H9 (cell line): ENCODE results near the gene TTLL9. TPM values are rescaled to one million over a fixed set of nuclear protein-coding genes. Genes with fewer than 3 reads are reported as not detected.

Experiments used
- DNase-seq: peaks from one replicate; pipeline ENCODE4 v3.0.0-alpha.2; 2017
- H2AFZ ChIP-seq: one replicate; pipeline ENCODE4 v1.6.1; 2013; ENCODE audit warnings: mild to moderate bottlenecking, low read length, control low read depth, moderate library complexity
- H2AK5ac ChIP-seq: 2 replicates; pipeline ENCODE4 v1.6.1; 2013; ENCODE audit warnings: low read length, control low read depth, mixed read lengths; ENCODE audit not compliant: insufficient read length
- H2BK120ac ChIP-seq: one replicate; pipeline ENCODE4 v1.6.1; 2013; ENCODE audit warnings: low read depth, mild to moderate bottlenecking, low read length, control low read depth, inconsistent platforms; ENCODE audit not compliant: poor library complexity, severe bottlenecking
- H2BK12ac ChIP-seq: 2 replicates; pipeline ENCODE4 v1.6.1; 2013; ENCODE audit warnings: low read length, control low read depth, mixed read lengths, low read depth; ENCODE audit not compliant: insufficient read length
- H2BK15ac ChIP-seq: 2 replicates; pipeline ENCODE4 v1.6.1; 2013; ENCODE audit warnings: low read depth, low read length, control low read depth
- H2BK20ac ChIP-seq: one replicate; pipeline ENCODE4 v1.6.1; 2013; ENCODE audit warnings: low read depth, mild to moderate bottlenecking, low read length, control low read depth, inconsistent platforms; ENCODE audit not compliant: poor library complexity, severe bottlenecking
- H2BK5ac ChIP-seq: 2 replicates; pipeline ENCODE4 v1.6.1; 2013; ENCODE audit warnings: low read length, control low read depth, mixed read lengths; ENCODE audit not compliant: insufficient read length
- H3K14ac ChIP-seq: 2 replicates; pipeline ENCODE4 v1.6.1; 2013; ENCODE audit warnings: low read length, control low read depth; ENCODE audit not compliant: insufficient read depth
- H3K18ac ChIP-seq: 2 replicates; pipeline ENCODE4 v1.6.1; 2013; ENCODE audit warnings: low read depth, mild to moderate bottlenecking, mixed read lengths, low read length, control low read depth; ENCODE audit not compliant: insufficient read length
- H3K23ac ChIP-seq: 2 replicates; pipeline ENCODE4 v1.6.1; 2013; ENCODE audit warnings: low read length, control low read depth, mixed read lengths, low read depth; ENCODE audit not compliant: insufficient read length
- H3K23me2 ChIP-seq: 2 replicates; pipeline ENCODE4 v1.6.1; 2013; ENCODE audit warnings: low read depth, mild to moderate bottlenecking, mixed read lengths, low read length, control low read depth; ENCODE audit not compliant: insufficient read length, poor library complexity, severe bottlenecking
- H3K27ac ChIP-seq: 2 replicates; pipeline ENCODE4 v1.5.1; 2013; ENCODE audit warnings: low read length, control low read depth, mixed read lengths, low read depth; ENCODE audit not compliant: insufficient read length
- H3K27me3 ChIP-seq: 2 replicates; pipeline ENCODE4 v1.6.1; 2013; ENCODE audit warnings: low read length, control low read depth, inconsistent platforms; ENCODE audit not compliant: insufficient read depth
- H3K4ac ChIP-seq: 2 replicates; pipeline ENCODE4 v1.6.1; 2013; ENCODE audit warnings: low read depth, mild to moderate bottlenecking, control low read depth, inconsistent platforms, low read length, moderate library complexity
- H3K4me1 ChIP-seq: 2 replicates; pipeline ENCODE4 v1.6.1; 2013; ENCODE audit warnings: low read length, control low read depth, inconsistent platforms; ENCODE audit not compliant: insufficient read depth
- H3K4me2 ChIP-seq: 2 replicates; pipeline ENCODE4 v1.6.1; 2013; ENCODE audit warnings: low read length, control low read depth, mixed read lengths; ENCODE audit not compliant: insufficient read length, insufficient read depth
- H3K56ac ChIP-seq: 2 replicates; pipeline ENCODE4 v1.6.1; 2013; ENCODE audit warnings: low read depth, mild to moderate bottlenecking, mixed read lengths, low read length, control low read depth; ENCODE audit not compliant: insufficient read length
- H3K79me1 ChIP-seq: 2 replicates; pipeline ENCODE4 v1.6.1; 2013; ENCODE audit warnings: low read depth, mild to moderate bottlenecking, moderate library complexity, low read length, control low read depth, inconsistent platforms; ENCODE audit not compliant: insufficient read depth, poor library complexity, severe bottlenecking
- H3K79me2 ChIP-seq: 2 replicates; pipeline ENCODE4 v1.6.1; 2013; ENCODE audit warnings: low read length, control low read depth, inconsistent platforms; ENCODE audit not compliant: insufficient read depth
- H3K9ac ChIP-seq: 2 replicates; pipeline ENCODE4 v1.6.1; 2013; ENCODE audit warnings: low read length, control low read depth, mixed read lengths; ENCODE audit not compliant: insufficient read length; ENCODE audit errors: extremely low read depth
- H3K9me3 ChIP-seq: one replicate; pipeline ENCODE4 v1.6.1; 2013; ENCODE audit warnings: low read depth, low read length, inconsistent platforms; ENCODE audit not compliant: control insufficient read depth
- H3T11ph ChIP-seq: one replicate; pipeline ENCODE4 v1.6.1; 2013; ENCODE audit warnings: mild to moderate bottlenecking, low read length, control low read depth, inconsistent platforms
- H4K20me1 ChIP-seq: one replicate; pipeline ENCODE4 v1.6.1; 2013; ENCODE audit not compliant: control insufficient read depth, insufficient read length, insufficient read depth
- H4K5ac ChIP-seq: 2 replicates; pipeline ENCODE4 v1.6.1; 2013; ENCODE audit warnings: low read depth, mild to moderate bottlenecking, mixed read lengths, low read length, control low read depth; ENCODE audit not compliant: insufficient read length
- H4K8ac ChIP-seq: replicated peaks from 2 replicates; pipeline ENCODE4 v1.6.1; 2013; ENCODE audit warnings: low read length, control low read depth, mixed read lengths, low read depth; ENCODE audit not compliant: insufficient read length
- H4K91ac ChIP-seq: 2 replicates; pipeline ENCODE4 v1.6.1; 2013; ENCODE audit warnings: low read depth, mild to moderate bottlenecking, moderate library complexity, mixed read lengths, low read length, control low read depth; ENCODE audit not compliant: insufficient read length
- H3K27ac Mint-ChIP-seq, 3 experiments: 2 replicates in 2 of 3; 3 replicates in 1 of 3; pipeline ENCODE4 v1.8.0; 2020 to 2021; ENCODE audit warnings: mixed read lengths in 3 of 3, mild to moderate bottlenecking in 1 of 3, moderate library complexity in 1 of 3
- H3K27me3 Mint-ChIP-seq: 2 replicates; pipeline ENCODE4 v1.8.0; 2021; ENCODE audit warnings: low read depth, mild to moderate bottlenecking, moderate library complexity, mixed read lengths
- H3K36me3 Mint-ChIP-seq, 3 experiments: 2 replicates in 2 of 3; 3 replicates in 1 of 3; pipeline ENCODE4 v1.8.0; 2020 to 2021; ENCODE audit warnings: low read depth in 3 of 3, mixed read lengths in 3 of 3; ENCODE audit not compliant: insufficient read depth in 1 of 3
- H3K4me1 Mint-ChIP-seq, 2 experiments: 2 replicates each; pipeline ENCODE4 v1.8.0; 2020; ENCODE audit warnings: mixed read lengths in 2 of 2
- H3K4me3 Mint-ChIP-seq, 2 experiments: 2 replicates in 1 of 2; 3 replicates in 1 of 2; pipeline ENCODE4 v1.8.0; 2020 to 2021; ENCODE audit warnings: mild to moderate bottlenecking in 2 of 2, mixed read lengths in 2 of 2, moderate library complexity in 1 of 2
- H3K9me3 Mint-ChIP-seq, 2 experiments: 2 replicates in 1 of 2; 3 replicates in 1 of 2; pipeline ENCODE4 v1.8.0; 2020; ENCODE audit warnings: mild to moderate bottlenecking in 2 of 2, mixed read lengths in 2 of 2, moderate library complexity in 1 of 2
- WGBS: extraction: QIAGEN DNeasy Blood & Tissue Kit; methylation state at CpG from one replicate; pipeline ENCODE4 v1.1.7; 2013; ENCODE audit warnings: missing lambda C conversion rate, low lambda C conversion rate, mixed read lengths; ENCODE audit not compliant: insufficient read length; ENCODE audit errors: extremely low coverage; 5-methylcytosine and 5-hydroxymethylcytosine counted together
- total RNA-seq: library from RNA; stranded (reverse); gene quantifications from 2 replicates; pipeline ENCODE4 v1.2.1, GENCODE V29; 2021
- TF ChIP-seq, protein P1 (sequence below): fragments of 200-600 bp; sonication (generic); conservative IDR thresholded peaks from 3 replicates; pipeline ENCODE4 v1.8.0; 2021; ENCODE audit warnings: antibody characterized with exemption, mild to moderate bottlenecking

Gene TTLL9
- total RNA-seq, 1 experiment from 2014 or later, result 0.20 TPM

DNA sequence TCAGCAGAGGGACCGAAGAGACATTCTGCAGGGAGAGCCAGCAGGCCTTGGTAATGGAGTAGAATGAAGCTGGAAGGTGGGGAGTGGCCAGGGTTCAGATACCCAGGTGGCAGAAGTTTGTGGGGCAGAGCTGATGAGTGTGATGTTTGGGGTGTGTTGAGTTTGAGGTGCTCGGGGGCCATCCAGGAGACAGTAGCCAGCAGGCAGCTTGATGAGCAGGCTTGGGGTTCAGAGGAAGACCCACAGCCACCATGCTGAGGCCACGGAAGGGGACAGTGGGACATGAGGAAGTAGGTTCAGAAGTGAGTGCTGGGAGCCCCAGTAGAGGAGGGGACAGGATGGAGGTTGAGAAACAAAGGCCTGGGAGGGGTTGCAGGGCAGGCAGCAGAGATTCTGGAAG lies 13.9 kb upstream of the TTLL9 start:
- Histone ChIP-seq H3K23ac (no peak overlapping the region), H4K20me1 (no peaks in the 10 kb centered on the region), H3K4me2 (no peak overlapping the region), H3K14ac (no peak overlapping the region), H2BK5ac (no peak overlapping the region), H3K79me1 (no peaks in the 10 kb centered on the region), H3K27ac (no peak overlapping the region), H3K9ac (no peak overlapping the region), H3K9me3 (no peaks in the 10 kb centered on the region), H2AFZ (no peak overlapping the region), H3K27me3 (no peaks in the 10 kb centered on the region), H3K4ac (no peak overlapping the region), H2BK20ac (no peak overlapping the region), H2BK12ac (no peak overlapping the region), H4K91ac (no peak overlapping the region), H3K23me2 (peaks cover 7% of the 10 kb centered on the region), H3K18ac (no peak overlapping the region), H2BK120ac (no peak overlapping the region), H3K4me1 (peaks cover 2% of the 10 kb centered on the region; the same call in 1 of the 2 replicates), H4K8ac (no peak overlapping the region), H3K56ac (no peak overlapping the region), H2AK5ac (no peak overlapping the region), H2BK15ac (no peak overlapping the region), H4K5ac (no peak overlapping the region), H3T11ph (no peak overlapping the region), H3K79me2 (no peaks in the 10 kb centered on the region)
- no peak overlapping the region for H3K4me3 Mint-ChIP-seq
- H3K36me3 Mint-ChIP-seq, result no peaks in the 10 kb centered on the region
- peaks cover 11% of the 10 kb centered on the region for H3K27me3 Mint-ChIP-seq
- H3K4me1 Mint-ChIP-seq, result peaks cover 11 to 12% of the 10 kb centered on the region in 2 experiments
- H3K9me3 Mint-ChIP-seq, result no peaks in the 10 kb centered on the region
- TF ChIP-seq, protein P1, sequence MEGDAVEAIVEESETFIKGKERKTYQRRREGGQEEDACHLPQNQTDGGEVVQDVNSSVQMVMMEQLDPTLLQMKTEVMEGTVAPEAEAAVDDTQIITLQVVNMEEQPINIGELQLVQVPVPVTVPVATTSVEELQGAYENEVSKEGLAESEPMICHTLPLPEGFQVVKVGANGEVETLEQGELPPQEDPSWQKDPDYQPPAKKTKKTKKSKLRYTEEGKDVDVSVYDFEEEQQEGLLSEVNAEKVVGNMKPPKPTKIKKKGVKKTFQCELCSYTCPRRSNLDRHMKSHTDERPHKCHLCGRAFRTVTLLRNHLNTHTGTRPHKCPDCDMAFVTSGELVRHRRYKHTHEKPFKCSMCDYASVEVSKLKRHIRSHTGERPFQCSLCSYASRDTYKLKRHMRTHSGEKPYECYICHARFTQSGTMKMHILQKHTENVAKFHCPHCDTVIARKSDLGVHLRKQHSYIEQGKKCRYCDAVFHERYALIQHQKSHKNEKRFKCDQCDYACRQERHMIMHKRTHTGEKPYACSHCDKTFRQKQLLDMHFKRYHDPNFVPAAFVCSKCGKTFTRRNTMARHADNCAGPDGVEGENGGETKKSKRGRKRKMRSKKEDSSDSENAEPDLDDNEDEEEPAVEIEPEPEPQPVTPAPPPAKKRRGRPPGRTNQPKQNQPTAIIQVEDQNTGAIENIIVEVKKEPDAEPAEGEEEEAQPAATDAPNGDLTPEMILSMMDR, result no peak
- no peak for DNase-seq
- H3K27ac Mint-ChIP-seq, result no peak overlapping the region
- no CpG with 5 or more reads among the region's 3 CpGs for WGBS
